Kidney epithelial cell (primary cell): Measurements from ENCODE around the gene SND1. TPM values are rescaled to one million over a fixed set of nuclear protein-coding genes. Genes with fewer than 3 reads are reported as not detected.

Experiments
- DNase-seq: peaks from one replicate; pipeline ENCODE4 v3.0.0-alpha.2; 2010; ENCODE audit warnings: low read depth
- H3K27me3 ChIP-seq: 2 replicates; pipeline ENCODE4 v1.6.0; 2011; ENCODE audit warnings: low read length; ENCODE audit not compliant: control insufficient read depth, insufficient read depth
- H3K36me3 ChIP-seq: 2 replicates; pipeline ENCODE4 v1.5.1; 2011; ENCODE audit warnings: low read length; ENCODE audit not compliant: control insufficient read depth, insufficient read depth
- H3K4me3 ChIP-seq: 2 replicates; pipeline ENCODE4 v1.5.1; 2011; ENCODE audit warnings: low read depth, mild to moderate bottlenecking, control low read depth, low read length
- total RNA-seq: library from RNA; depleted of rRNA; stranded (reverse); fragments of >200 nt; gene quantifications from 2 replicates; pipeline ENCODE4 v1.2.3, GENCODE V29; 2015
- TF ChIP-seq, protein P1 (sequence below): IDR thresholded peaks from 2 replicates; pipeline ENCODE4 v1.5.1; 2011; ENCODE audit warnings: mild to moderate bottlenecking, moderate library complexity, low read length, control low read depth, inconsistent platforms; ENCODE audit not compliant: insufficient read depth, poor library complexity, severe bottlenecking

The SND1 gene
- total RNA-seq, 1 donor from 2014 or later, result 257 TPM

DNA sequence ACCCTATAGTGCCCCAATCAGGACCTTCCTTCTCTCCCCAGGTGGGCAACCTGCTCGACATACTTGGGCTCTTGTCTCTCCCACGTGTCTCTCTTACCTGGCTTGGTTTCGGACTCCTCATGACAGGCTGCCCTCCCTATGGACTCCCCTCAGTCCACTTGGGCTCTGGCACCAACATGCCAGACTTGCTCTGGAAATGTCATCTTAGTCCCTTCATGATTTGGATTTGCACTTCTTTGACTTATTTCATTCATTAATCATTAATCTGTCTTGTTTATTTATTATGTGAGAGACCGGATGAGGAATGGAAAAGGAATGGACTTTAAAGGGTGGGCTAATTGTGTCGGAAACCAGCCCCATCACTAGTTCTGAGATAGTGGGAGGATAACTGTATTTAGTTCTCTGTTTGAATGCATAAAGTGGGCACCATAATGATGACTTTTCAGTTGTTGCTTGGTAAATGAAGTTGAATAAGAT is 108.0 kb downstream of the SND1 start:
- no peaks in the 10 kb centered on the region for H3K36me3 ChIP-seq
- TF ChIP-seq, protein P1, sequence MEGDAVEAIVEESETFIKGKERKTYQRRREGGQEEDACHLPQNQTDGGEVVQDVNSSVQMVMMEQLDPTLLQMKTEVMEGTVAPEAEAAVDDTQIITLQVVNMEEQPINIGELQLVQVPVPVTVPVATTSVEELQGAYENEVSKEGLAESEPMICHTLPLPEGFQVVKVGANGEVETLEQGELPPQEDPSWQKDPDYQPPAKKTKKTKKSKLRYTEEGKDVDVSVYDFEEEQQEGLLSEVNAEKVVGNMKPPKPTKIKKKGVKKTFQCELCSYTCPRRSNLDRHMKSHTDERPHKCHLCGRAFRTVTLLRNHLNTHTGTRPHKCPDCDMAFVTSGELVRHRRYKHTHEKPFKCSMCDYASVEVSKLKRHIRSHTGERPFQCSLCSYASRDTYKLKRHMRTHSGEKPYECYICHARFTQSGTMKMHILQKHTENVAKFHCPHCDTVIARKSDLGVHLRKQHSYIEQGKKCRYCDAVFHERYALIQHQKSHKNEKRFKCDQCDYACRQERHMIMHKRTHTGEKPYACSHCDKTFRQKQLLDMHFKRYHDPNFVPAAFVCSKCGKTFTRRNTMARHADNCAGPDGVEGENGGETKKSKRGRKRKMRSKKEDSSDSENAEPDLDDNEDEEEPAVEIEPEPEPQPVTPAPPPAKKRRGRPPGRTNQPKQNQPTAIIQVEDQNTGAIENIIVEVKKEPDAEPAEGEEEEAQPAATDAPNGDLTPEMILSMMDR, result no peak
- no peaks in the 10 kb centered on the region for H3K27me3 ChIP-seq
- no peak for DNase-seq
- H3K4me3 ChIP-seq, result no peak overlapping the region

DNA sequence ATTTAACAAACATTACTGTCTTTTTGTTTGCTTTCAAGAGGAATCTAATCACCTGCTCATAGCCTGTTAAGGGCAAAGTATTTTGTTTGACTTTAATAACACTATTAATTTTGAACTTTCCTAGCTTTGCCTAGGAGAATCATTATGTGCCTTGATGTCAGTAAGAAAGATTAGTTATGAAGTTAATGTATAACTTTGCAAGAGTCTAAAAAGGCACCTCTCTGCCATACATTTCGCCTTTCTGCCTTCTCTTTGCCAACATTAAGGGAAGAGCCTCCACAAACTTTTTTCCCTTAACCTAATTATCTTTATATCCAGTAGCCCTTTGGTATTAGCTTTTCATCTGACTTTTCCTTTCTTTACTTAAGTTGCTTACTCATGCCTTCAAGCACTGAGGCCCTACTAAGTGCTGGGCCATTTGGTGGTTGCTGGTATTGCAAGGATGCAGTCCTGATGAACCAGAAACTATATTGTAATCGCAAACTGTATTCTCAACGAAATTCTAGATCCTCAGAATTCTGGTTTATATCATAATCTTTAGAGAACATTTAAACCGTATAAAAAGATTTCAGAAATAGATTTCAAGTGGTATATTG is 108.5 kb downstream of the SND1 start:
- TF ChIP-seq, protein P1, result no peak
- no peak for DNase-seq
- Histone ChIP-seq H3K36me3 (no peaks in the 10 kb centered on the region), H3K4me3 (no peak overlapping the region), H3K27me3 (no peaks in the 10 kb centered on the region)

DNA sequence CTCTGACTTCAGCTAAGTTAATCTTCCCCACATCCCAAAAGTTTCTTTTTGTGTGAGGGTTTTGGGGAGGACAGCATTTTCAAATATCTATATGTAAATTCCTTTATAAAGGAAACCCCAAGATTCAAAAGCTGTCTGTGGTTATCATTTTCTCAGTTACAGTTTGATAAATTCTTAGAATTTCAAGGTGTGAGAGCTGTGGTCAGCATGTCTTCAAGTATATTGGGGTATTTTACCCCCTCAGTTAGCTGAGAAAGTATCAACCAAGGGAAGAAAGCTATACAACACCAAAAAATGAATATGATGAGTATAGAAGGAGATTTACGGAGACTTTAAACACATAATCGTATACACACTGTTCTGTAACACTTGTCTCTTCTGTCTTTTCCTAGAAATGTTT is 109.2 kb downstream of the SND1 start:
- Histone ChIP-seq H3K36me3 (no peaks in the 10 kb centered on the region), H3K27me3 (no peaks in the 10 kb centered on the region), H3K4me3 (no peak overlapping the region)
- TF ChIP-seq, protein P1, result no peak
- no peak for DNase-seq

DNA sequence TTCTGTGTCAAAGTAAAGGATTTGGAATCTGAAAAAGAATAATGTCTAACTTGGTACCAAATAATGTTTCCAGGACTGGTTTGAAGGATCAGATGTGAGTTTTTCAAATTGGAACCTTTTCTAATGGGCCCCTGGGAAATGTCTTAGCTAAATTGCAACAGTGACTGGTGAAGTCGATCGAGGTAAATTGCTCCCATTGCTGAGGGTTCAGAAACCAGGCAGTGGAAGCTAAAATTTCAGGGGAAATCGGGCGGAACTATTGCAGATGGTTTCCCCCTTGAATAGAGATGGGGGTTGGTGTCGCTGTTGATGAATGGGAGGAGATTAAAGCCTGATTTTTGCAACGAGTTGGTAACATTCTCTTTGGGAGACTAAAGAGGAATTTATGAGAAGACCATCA is 112.7 kb downstream of the SND1 start:
- no peak overlapping the region for H3K4me3 ChIP-seq
- no peaks in the 10 kb centered on the region for H3K27me3 ChIP-seq
- TF ChIP-seq, protein P1, result no peak
- H3K36me3 ChIP-seq, result no peaks in the 10 kb centered on the region
- DNase-seq, result no peak

DNA sequence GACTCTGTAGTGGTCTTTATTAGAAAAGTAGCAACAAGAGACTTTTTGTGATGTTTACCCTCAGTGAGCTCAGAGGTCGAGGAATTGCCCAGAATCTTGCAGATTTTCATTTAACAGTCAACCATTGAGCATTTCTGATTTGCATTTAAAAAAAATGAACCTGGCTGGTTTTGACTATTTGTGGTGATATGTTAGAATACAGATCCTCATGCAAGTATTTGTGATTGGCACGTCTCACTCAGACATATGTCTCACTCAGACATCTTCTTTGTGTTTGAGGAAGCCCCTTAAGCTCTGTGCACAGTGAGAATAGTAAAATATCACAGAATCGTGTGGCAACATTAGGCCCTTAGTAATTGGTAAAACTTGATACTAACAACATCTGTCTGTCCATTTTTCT is 113.2 kb downstream of the SND1 start:
- TF ChIP-seq, protein P1, result no peak
- no peak overlapping the region for H3K4me3 ChIP-seq
- DNase-seq, result no peak
- H3K36me3 ChIP-seq, result no peaks in the 10 kb centered on the region
- H3K27me3 ChIP-seq, result no peaks in the 10 kb centered on the region

DNA sequence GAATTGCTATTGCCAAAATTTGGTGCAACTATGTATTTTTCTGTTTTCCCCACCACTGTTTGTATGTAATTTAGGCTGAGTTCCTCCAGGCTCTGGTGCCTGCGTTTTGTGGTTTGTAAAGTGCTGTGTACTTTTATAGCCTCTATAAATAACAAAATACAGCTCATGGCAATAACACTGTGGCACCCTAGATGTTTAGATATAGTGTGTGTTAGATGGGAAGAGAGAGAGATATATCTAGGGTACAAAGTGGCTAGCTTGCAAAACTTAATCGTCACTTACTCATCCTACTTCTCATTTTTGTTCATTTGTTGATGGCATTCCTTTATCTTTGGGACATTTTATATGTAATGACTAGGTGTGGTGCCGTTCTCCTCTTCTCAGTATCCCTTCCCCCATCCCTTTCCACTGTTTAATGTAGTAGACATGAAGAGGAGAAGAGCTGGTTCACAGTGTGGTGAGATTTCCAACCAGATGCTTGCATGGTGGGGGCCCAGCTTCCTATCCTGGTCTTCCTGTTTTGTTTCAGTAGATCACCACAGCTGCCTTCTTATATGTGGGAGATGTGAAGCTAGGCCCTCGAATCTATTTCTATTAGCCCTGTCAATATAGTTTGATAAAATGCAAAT is 115.0 kb downstream of the SND1 start:
- Histone ChIP-seq H3K27me3 (no peaks in the 10 kb centered on the region), H3K4me3 (no peak overlapping the region), H3K36me3 (no peaks in the 10 kb centered on the region)
- DNase-seq, result no peak
- TF ChIP-seq, protein P1, result no peak
